PFSK-1 (cell line): ENCODE results near the gene TMEM132A.

ENCODE experiments used
- FOXP2 ChIP-seq: optimal IDR thresholded peaks from 2 replicates; pipeline ENCODE3; 2011; ENCODE audit warnings: borderline replicate concordance, control low read depth, inconsistent platforms; ENCODE audit not compliant: insufficient read depth; ENCODE audit errors: extremely low read length, extremely low read depth
- POLR2AphosphoS5 ChIP-seq: IDR thresholded peaks from 2 replicates; pipeline ENCODE4 v1.6.1; 2012; ENCODE audit warnings: low read depth, mild to moderate bottlenecking, control low read depth, low read length, moderate library complexity
- REST ChIP-seq, 2 experiments: IDR thresholded peaks; 2 replicates each; pipeline versions ENCODE4 v1.6.1 to v1.8.0; 2011 to 2012; ENCODE audit warnings: low read depth in 2 of 2, low read length in 2 of 2, control low read depth in 1 of 2, inconsistent platforms in 1 of 2, mild to moderate bottlenecking in 1 of 2, moderate library complexity in 1 of 2; ENCODE audit not compliant: insufficient read depth in 1 of 2
- SIN3A ChIP-seq: IDR thresholded peaks from 2 replicates; pipeline ENCODE4 v1.6.1; 2012; ENCODE audit warnings: mild to moderate bottlenecking, low read length, moderate library complexity, borderline replicate concordance; ENCODE audit not compliant: insufficient read depth
- TAF1 ChIP-seq: IDR thresholded peaks from 2 replicates; pipeline ENCODE4 v1.6.1; 2012; ENCODE audit warnings: low read length, control low read depth, borderline replicate concordance; ENCODE audit not compliant: insufficient read depth

The TMEM132A gene

GRCh38 chr11:60918939-60919265, 5.4 kb upstream of the TMEM132A start:
- TF ChIP-seq REST (IDR thresholded peaks at IDR 0.05; ENCODE audit: insufficient read depth in 1 of 2, low read depth in 2 of 2, low read length in 2 of 2), result no peak
- TF ChIP-seq POLR2AphosphoS5, result no peak
- no peak for TF ChIP-seq FOXP2
- TF ChIP-seq SIN3A, result no peak
- no peak for TF ChIP-seq TAF1

- TF ChIP-seq REST (IDR thresholded peaks at IDR 0.05; ENCODE audit: insufficient read depth in 1 of 2, low read depth in 2 of 2, low read length in 2 of 2) (no peak), POLR2AphosphoS5 (no peak), FOXP2 (no peak), SIN3A (no peak), TAF1 (no peak)
Observed at GRCh38 chr11:60919320-60919719, 4.9 kb upstream of the TMEM132A start.

GRCh38 chr11:60919956-60920355, 4.3 kb upstream of the TMEM132A start:
- TF ChIP-seq FOXP2, result no peak
- no peak for TF ChIP-seq SIN3A
- no peak for TF ChIP-seq TAF1
- no peak for TF ChIP-seq POLR2AphosphoS5
- TF ChIP-seq REST (IDR thresholded peaks at IDR 0.05; ENCODE audit: insufficient read depth in 1 of 2, low read depth in 2 of 2, low read length in 2 of 2), result no peak

- TF ChIP-seq REST (IDR thresholded peaks at IDR 0.05; ENCODE audit: insufficient read depth in 1 of 2, low read depth in 2 of 2, low read length in 2 of 2) (no peak), POLR2AphosphoS5 (no peak), TAF1 (no peak), FOXP2 (no peak), SIN3A (no peak)
Observed at GRCh38 chr11:60921259-60921658, 3.0 kb upstream of the TMEM132A start.

GRCh38 chr11:60921777-60922335, 2.4 kb upstream of the TMEM132A start:
- TF ChIP-seq REST (IDR thresholded peaks at IDR 0.05; ENCODE audit: insufficient read depth in 1 of 2, low read depth in 2 of 2, low read length in 2 of 2), result no peak
- no peak for TF ChIP-seq POLR2AphosphoS5
- TF ChIP-seq SIN3A, result no peak
- no peak for TF ChIP-seq TAF1
- no peak for TF ChIP-seq FOXP2
